Endothelial cell of umbilical vein (primary cell): ENCODE results near the gene SMTNL2. TPM values are rescaled to one million over a fixed set of nuclear protein-coding genes. Genes with fewer than 3 reads are reported as not detected.

Experiments
- BruUV-seq: library from RNA; stranded (reverse); fragments of 400-500 nt; replicated peaks from 2 replicates; lab custom pipeline; 2021; lab: Mats Ljungman, UMichigan
- CTCF ChIA-PET: fragments of 300-600, 350-600 bp; sonication (Branson Sonifier 250); formaldehyde crosslinking; loops from one replicate; lab custom pipeline; 2021; ENCODE audit warnings: antibody characterized with exemption, inconsistent platforms; lab: Charles Lee
- POLR2A ChIA-PET: fragments of 300-600, 350-600 bp; sonication (Branson Sonifier 250); formaldehyde crosslinking; loops from one replicate; lab custom pipeline; 2021; ENCODE audit warnings: antibody characterized with exemption, inconsistent platforms; lab: Charles Lee
- DNase-seq: peaks from one replicate; pipeline ENCODE4 v3.0.0-alpha.2; 2011; ENCODE audit warnings: low read depth, low spot score
- FAIRE-seq: peaks from 2 replicates; lab custom pipeline; 2011; peaks lifted over from hg19 to GRCh38; lab: Jason Lieb, UNC
- H2AFZ ChIP-seq: 2 replicates; pipeline ENCODE4 v1.6.0; 2012; ENCODE audit warnings: low read depth, low read length, control low read depth, inconsistent platforms
- H3K27ac ChIP-seq: 2 replicates; pipeline ENCODE4 v1.5.1; 2011; ENCODE audit warnings: low read depth, mild to moderate bottlenecking, control low read depth, low read length, moderate library complexity; ENCODE audit not compliant: insufficient read depth
- H3K27me3 ChIP-seq, 2 experiments: 2 replicates each; pipeline versions ENCODE4 v1.6.0 to v1.6.1; 2011; ENCODE audit warnings: low read length in 2 of 2, mixed read lengths in 1 of 2; ENCODE audit not compliant: control insufficient read depth in 2 of 2, insufficient read depth in 2 of 2
- H3K36me3 ChIP-seq, 2 experiments: 2 replicates in 1 of 2; 3 replicates in 1 of 2; pipeline ENCODE4 v1.5.1; 2011; ENCODE audit warnings: low read length in 2 of 2, mild to moderate bottlenecking in 1 of 2, moderate library complexity in 1 of 2; ENCODE audit not compliant: control insufficient read depth in 2 of 2, insufficient read depth in 2 of 2; ENCODE audit errors: extremely low read depth in 1 of 2
- H3K4me1 ChIP-seq: 3 replicates; pipeline ENCODE4 v1.5.1; 2011; ENCODE audit warnings: mild to moderate bottlenecking, low read length; ENCODE audit not compliant: control insufficient read depth, insufficient read depth; ENCODE audit errors: extremely low read depth
- H3K4me2 ChIP-seq: 2 replicates; pipeline ENCODE4 v1.6.1; 2011; ENCODE audit warnings: low read length, control low read depth, mixed read lengths; ENCODE audit not compliant: insufficient read depth
- H3K4me3 ChIP-seq, 3 experiments: fragments of 200-600 bp in 1 of 3; sonication (generic), shearing (Covaris generic) in 1 of 3; replicated peaks in 1 of 3; 2 replicates each; pipeline ENCODE4 v1.5.1; 2011 to 2016; ENCODE audit warnings: control low read depth in 3 of 3, low read length in 3 of 3, mild to moderate bottlenecking in 2 of 3, inconsistent platforms in 1 of 3, low read depth in 1 of 3, moderate library complexity in 1 of 3; ENCODE audit not compliant: insufficient read depth in 1 of 3
- H3K79me2 ChIP-seq: 2 replicates; pipeline ENCODE4 v1.6.0; 2012; ENCODE audit warnings: low read length, inconsistent platforms; ENCODE audit not compliant: control insufficient read depth, insufficient read depth
- H3K9ac ChIP-seq: replicated peaks from 2 replicates; pipeline ENCODE3; 2011; ENCODE audit warnings: low read length, control low read depth; ENCODE audit not compliant: insufficient read depth; ENCODE audit errors: extremely low read depth
- H3K9me1 ChIP-seq: replicated peaks from 3 replicates; pipeline ENCODE4 v1.6.0; 2011; ENCODE audit warnings: mild to moderate bottlenecking, low read length; ENCODE audit not compliant: control insufficient read depth, insufficient read depth; ENCODE audit errors: extremely low read depth
- H3K9me3 ChIP-seq: replicated peaks from 2 replicates; pipeline ENCODE4 v1.5.1; 2012; ENCODE audit warnings: low read length, inconsistent platforms; ENCODE audit not compliant: control insufficient read depth, insufficient read depth
- H4K20me1 ChIP-seq: replicated peaks from 2 replicates; pipeline ENCODE3; 2011; ENCODE audit warnings: mild to moderate bottlenecking, low read length; ENCODE audit not compliant: control insufficient read depth, insufficient read depth; ENCODE audit errors: extremely low read depth
- EZH2 ChIP-seq: IDR thresholded peaks from 2 replicates; pipeline ENCODE4 v1.6.1; 2012; ENCODE audit warnings: borderline replicate concordance, low read depth, mild to moderate bottlenecking, moderate library complexity, low read length, inconsistent platforms; ENCODE audit not compliant: severe bottlenecking
- FOS ChIP-seq: IDR thresholded peaks from 2 replicates; pipeline ENCODE4 v1.6.1; 2011; ENCODE audit warnings: mild to moderate bottlenecking, low read length, moderate library complexity, borderline replicate concordance; ENCODE audit not compliant: insufficient read depth
- GATA2 ChIP-seq: IDR thresholded peaks from 2 replicates; pipeline ENCODE4 v1.7.0; 2011; ENCODE audit warnings: low read depth, mild to moderate bottlenecking, moderate library complexity, mixed read lengths, low read length; ENCODE audit not compliant: insufficient read length, insufficient read depth
- JUN ChIP-seq: IDR thresholded peaks from 2 replicates; pipeline ENCODE4 v1.6.1; 2011; ENCODE audit warnings: borderline replicate concordance, low read depth; ENCODE audit not compliant: insufficient read length, insufficient read depth
- MYC ChIP-seq: IDR thresholded peaks from one replicate; pipeline ENCODE4 v1.6.1; 2011; ENCODE audit warnings: mild to moderate bottlenecking, low read depth, low read length
- POLR2A ChIP-seq: IDR thresholded peaks from 2 replicates; pipeline ENCODE4 v1.6.1; 2012; ENCODE audit warnings: low read depth, mild to moderate bottlenecking, control low read depth, low read length
- POLR2AphosphoS5 ChIP-seq: IDR thresholded peaks from 2 replicates; pipeline ENCODE4 v1.6.1; 2012; ENCODE audit warnings: low read depth, mild to moderate bottlenecking, control low read depth, low read length, moderate library complexity; ENCODE audit not compliant: insufficient read depth
- dilution Hi-C: fragments of 300-500 bp; cut with MboI; formaldehyde crosslinking; loops from one replicate; pipeline ENCODE4 v1.15.0; 2019; ENCODE audit warnings: low sequenced_read_pairs; ENCODE audit not compliant: extremely low pct_ligation_motif_present
- intact Hi-C: fragments of 100-400 bp; cut with micrococcal nuclease; formaldehyde crosslinking; loops from one replicate; pipeline ENCODE4 v1.10.0; 2022
- polyA plus RNA-seq, 4 experiments: library from polyadenylated mRNA; depleted of rRNA in 3 of 4; stranded (reverse) in 3 of 4; unstranded in 1 of 4; fragments of >200 nt; gene quantifications; 2 replicates each; pipeline versions ENCODE4 v1.2.1 to v1.2.3, GENCODE V29; 2011 to 2012; ENCODE audit warnings: missing spikeins in 1 of 4
- total RNA-seq: library from RNA; stranded (reverse); gene quantifications from 2 replicates; pipeline ENCODE4 v1.2.3, GENCODE V29; 2021
- TF ChIP-seq, protein P1 (sequence below): IDR thresholded peaks from 2 replicates; pipeline ENCODE4 v1.6.1; 2011; ENCODE audit not compliant: insufficient read depth, insufficient read length
- TF ChIP-seq, protein P2 (sequence below), 2 donors: IDR thresholded peaks; 1 replicate in 1 of 2; 2 replicates in 1 of 2; pipeline ENCODE4 v1.5.1; 2011; ENCODE audit warnings: low read length in 2 of 2, mild to moderate bottlenecking in 2 of 2, moderate library complexity in 2 of 2, control low read depth in 1 of 2, inconsistent platforms in 1 of 2, low read depth in 1 of 2; ENCODE audit not compliant: insufficient read depth in 1 of 2; ENCODE audit errors: extremely low read depth in 1 of 2

Gene SMTNL2
- total and polyA plus RNA-seq, 2 donors (not counting 3 experiments of a cell fraction or from before 2014, with no cell fraction given), result not detected

DNA sequence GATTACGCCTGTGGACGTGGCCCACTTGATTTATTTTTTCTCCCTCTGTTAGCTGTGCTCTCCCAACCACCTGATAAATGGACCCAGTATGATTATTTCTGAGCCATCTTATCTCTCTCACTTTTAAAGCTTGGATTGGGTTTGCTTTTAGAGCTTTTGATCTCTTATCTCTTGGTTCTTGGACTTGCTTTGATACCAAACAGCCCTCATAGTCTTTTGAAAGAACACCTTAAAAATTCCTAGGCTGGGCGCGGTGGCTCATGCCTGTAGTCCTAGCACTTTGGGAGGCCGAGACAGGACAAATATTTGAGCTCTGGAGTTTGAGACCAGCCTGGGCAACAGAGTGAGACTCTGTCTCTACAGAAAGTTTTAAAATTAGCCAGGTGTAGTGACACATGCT is 25.8 kb downstream of the SMTNL2 start:
- Histone ChIP-seq H3K36me3 (no peaks in the 10 kb centered on the region), H3K9ac (no peak overlapping the region), H3K27me3 (peaks cover 8 to 13% of the 10 kb centered on the region in 2 experiments), H3K4me3 (no peak overlapping the region), H3K27ac (no peak overlapping the region), H2AFZ (no peak overlapping the region), H3K79me2 (no peaks in the 10 kb centered on the region), H3K4me1 (peaks cover 4% of the 10 kb centered on the region), H4K20me1 (no peaks in the 10 kb centered on the region), H3K9me1 (no peaks in the 10 kb centered on the region), H3K4me2 (no peak overlapping the region), H3K9me3 (no peaks in the 10 kb centered on the region)
- intact Hi-C loops, result no loop called here
- TF ChIP-seq FOS, result no peak
- TF ChIP-seq EZH2, result no peak
- TF ChIP-seq JUN, result no peak
- TF ChIP-seq POLR2AphosphoS5, result no peak
- TF ChIP-seq, protein P1, sequence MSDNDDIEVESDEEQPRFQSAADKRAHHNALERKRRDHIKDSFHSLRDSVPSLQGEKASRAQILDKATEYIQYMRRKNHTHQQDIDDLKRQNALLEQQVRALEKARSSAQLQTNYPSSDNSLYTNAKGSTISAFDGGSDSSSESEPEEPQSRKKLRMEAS, result no peak
- no peak for TF ChIP-seq POLR2A
- TF ChIP-seq, protein P2, sequence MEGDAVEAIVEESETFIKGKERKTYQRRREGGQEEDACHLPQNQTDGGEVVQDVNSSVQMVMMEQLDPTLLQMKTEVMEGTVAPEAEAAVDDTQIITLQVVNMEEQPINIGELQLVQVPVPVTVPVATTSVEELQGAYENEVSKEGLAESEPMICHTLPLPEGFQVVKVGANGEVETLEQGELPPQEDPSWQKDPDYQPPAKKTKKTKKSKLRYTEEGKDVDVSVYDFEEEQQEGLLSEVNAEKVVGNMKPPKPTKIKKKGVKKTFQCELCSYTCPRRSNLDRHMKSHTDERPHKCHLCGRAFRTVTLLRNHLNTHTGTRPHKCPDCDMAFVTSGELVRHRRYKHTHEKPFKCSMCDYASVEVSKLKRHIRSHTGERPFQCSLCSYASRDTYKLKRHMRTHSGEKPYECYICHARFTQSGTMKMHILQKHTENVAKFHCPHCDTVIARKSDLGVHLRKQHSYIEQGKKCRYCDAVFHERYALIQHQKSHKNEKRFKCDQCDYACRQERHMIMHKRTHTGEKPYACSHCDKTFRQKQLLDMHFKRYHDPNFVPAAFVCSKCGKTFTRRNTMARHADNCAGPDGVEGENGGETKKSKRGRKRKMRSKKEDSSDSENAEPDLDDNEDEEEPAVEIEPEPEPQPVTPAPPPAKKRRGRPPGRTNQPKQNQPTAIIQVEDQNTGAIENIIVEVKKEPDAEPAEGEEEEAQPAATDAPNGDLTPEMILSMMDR (IDR thresholded peaks at IDR 0.05; ENCODE audit: extremely low read depth in 1 of 2, insufficient read depth in 1 of 2, low read depth in 1 of 2, low read length in 2 of 2), result no peak
- TF ChIP-seq MYC, result no peak
- TF ChIP-seq GATA2, result no peak
- FAIRE-seq (no peak), DNase-seq (no peak)
- no TSS peak for BruUV-seq
- ChIA-PET CTCF (interaction anchor here (1.5 to 5.1 kb wide), 2 partner anchors 43 to 45 kb away, joined by 5 to 32 read pairs; no protein-coding TSS in a partner anchor), POLR2A (interaction anchor here (0.6 kb wide), 1 partner anchor 330 kb away, joined by 5 read pairs; no protein-coding TSS in a partner anchor)
- dilution Hi-C loops, result no loop called here
